C4-2B (cell line): ENCODE data around the gene PC.

Experiments
- CTCF ChIP-seq: fragments of 450-650 bp; conservative IDR thresholded peaks from 2 replicates; pipeline ENCODE4 v1.5.1; 2017; ENCODE audit warnings: mild to moderate bottlenecking
- ZFX ChIP-seq: fragments of 450-650 bp; IDR thresholded peaks from 2 replicates; pipeline ENCODE4 v1.6.1; 2017

GRCh38 chr11:66901964-66902390 is 56.2 kb downstream of the PC start:
- TF ChIP-seq CTCF, result no peak
- no peak for TF ChIP-seq ZFX
